ENCODE results near the gene NFXL1. TPM values are rescaled to one million over a fixed set of nuclear protein-coding genes. Genes with fewer than 3 reads are reported as not detected.

Gene NFXL1
- total and polyA plus RNA-seq, 12 donors = 5.1 to 15.4 (median 7.5) TPM

GRCh38 chr4:47856713-47857112 is 57.7 kb downstream of the NFXL1 start:
- WGBS, 4 donors = 86 to 97% (median 95%) methylated on average over 1 of the region's 1 CpG
- TF ChIP-seq CTCF (IDR thresholded peaks at IDR 0.05) (no peak), POLR2A (IDR thresholded peaks at IDR 0.05) (no peak)
- no peaks in the 10 kb centered on the region for H3K4me1 ChIP-seq (replicated peaks in 1 of 2)
- no peaks in the 10 kb centered on the region for H3K9me3 ChIP-seq (replicated peaks in 1 of 3)
- no peak overlapping the region for H3K4me3 ChIP-seq
- no peak overlapping the region for H3K27ac ChIP-seq
- H3K27me3 ChIP-seq = no peaks in the 10 kb centered on the region
- no peaks in the 10 kb centered on the region for H3K36me3 ChIP-seq (replicated peaks in 1 of 2)
- no peak for DNase-seq
- intact Hi-C loops (cut with DNase I) = no loop called here

- Histone ChIP-seq H3K36me3 (replicated peaks in 1 of 2) (no peaks in the 10 kb centered on the region), H3K9me3 (replicated peaks in 1 of 3) (no peaks in the 10 kb centered on the region), H3K4me1 (replicated peaks in 1 of 2) (no peaks in the 10 kb centered on the region), H3K27ac (no peak overlapping the region), H3K4me3 (no peak overlapping the region), H3K27me3 (no peaks in the 10 kb centered on the region)
- no peak for TF ChIP-seq POLR2A (IDR thresholded peaks at IDR 0.05)
- DNase-seq = no peak
- 92 to 98% (median 95%) methylated on average over 2 of the region's 2 CpGs for WGBS, 4 donors
- intact Hi-C loops (cut with DNase I) = no loop called here
These were observed 59.0 kb downstream of the NFXL1 start for GRCh38 chr4:47855350-47855749.

GRCh38 chr4:47852136-47852535 is 62.2 kb downstream of the NFXL1 start:
- no peak for TF ChIP-seq POLR2A (IDR thresholded peaks at IDR 0.05)
- TF ChIP-seq CTCF (IDR thresholded peaks at IDR 0.05) = no peak
- H3K36me3 ChIP-seq (replicated peaks in 1 of 2) = no peaks in the 10 kb centered on the region
- no peaks in the 10 kb centered on the region for H3K27me3 ChIP-seq
- no peaks in the 10 kb centered on the region for H3K4me1 ChIP-seq (replicated peaks in 1 of 2)
- WGBS, 4 donors = 70 to 83% (median 75%) methylated on average over 1 of the region's 1 CpG
- no peaks in the 10 kb centered on the region for H3K9me3 ChIP-seq (replicated peaks in 1 of 3)
- no peak overlapping the region for H3K27ac ChIP-seq
- no peak for DNase-seq
- intact Hi-C loops (cut with DNase I) = no loop called here
- H3K4me3 ChIP-seq = no peak overlapping the region

GRCh38 chr4:47849466-47849865 is 64.9 kb downstream of the NFXL1 start:
- no peak for DNase-seq
- no peak overlapping the region for H3K27ac ChIP-seq
- no peaks in the 10 kb centered on the region for H3K9me3 ChIP-seq (replicated peaks in 1 of 3)
- no peaks in the 10 kb centered on the region for H3K27me3 ChIP-seq
- intact Hi-C loops (cut with DNase I) = no loop called here
- H3K36me3 ChIP-seq (replicated peaks in 1 of 2) = no peaks in the 10 kb centered on the region
- no peaks in the 10 kb centered on the region for H3K4me1 ChIP-seq (replicated peaks in 1 of 2)
- no peak overlapping the region for H3K4me3 ChIP-seq
- TF ChIP-seq POLR2A (IDR thresholded peaks at IDR 0.05) = no peak
- no peak for TF ChIP-seq CTCF (IDR thresholded peaks at IDR 0.05)
- 54 to 76% (median 68%) methylated on average over 1 of the region's 1 CpG for WGBS, 4 donors

GRCh38 chr4:47848041-47848440 is 66.3 kb downstream of the NFXL1 start:
- intact Hi-C loops (cut with DNase I) = no loop called here
- H3K4me1 ChIP-seq (replicated peaks in 1 of 2) = no peaks in the 10 kb centered on the region
- no peaks in the 10 kb centered on the region for H3K9me3 ChIP-seq (replicated peaks in 1 of 3)
- DNase-seq = no peak
- 90 to 95% (median 92%) methylated on average over 2 of the region's 2 CpGs for WGBS, 4 donors
- no peaks in the 10 kb centered on the region for H3K27me3 ChIP-seq
- H3K27ac ChIP-seq = no peak overlapping the region
- no peaks in the 10 kb centered on the region for H3K36me3 ChIP-seq (replicated peaks in 1 of 2)
- TF ChIP-seq POLR2A (IDR thresholded peaks at IDR 0.05) (no peak), CTCF (IDR thresholded peaks at IDR 0.05) (no peak)
- H3K4me3 ChIP-seq = no peak overlapping the region

All from adrenal gland (tissue), 12 donors.